A549 treated with GW870086 at 1 μM for 4 hours (cell line): ENCODE measurements around the gene TRAPPC2B. TPM values are rescaled to one million over a fixed set of nuclear protein-coding genes. Genes with fewer than 3 reads are reported as not detected.

Source experiments
- total RNA-seq: library from RNA; stranded (reverse); fragments of 200-300 nt; extraction: Qiagen RNA extraction; gene quantifications from 5 replicates; pipeline ENCODE4 v1.2.3, GENCODE V29; 2022; ENCODE audit warnings: low read depth

TRAPPC2B gene
- 15.8 to 18.0 TPM (median 16.3 TPM) in 5 replicates for total RNA-seq

GRCh38 chr19:57362997-57363687 is at the start of gene TRAPPC2B, which contains the start of gene ZNF547:
Gene TRAPPC2B, plus strand, starts transcription at chr19:57363551. Its CDS starts 1,283 bp downstream, at chr19:57364834.
Gene ZNF547, plus strand, starts transcription at chr19:57363551. Its CDS starts 5,005 bp downstream, at chr19:57368556.

GRCh38 chr19:57320180-57321084 is 42.9 kb upstream of the TRAPPC2B start, which contains the start of gene ZNF543:
Gene ZNF543, plus strand, starts transcription at chr19:57320472. Its CDS starts 382 bp downstream, at chr19:57320854.

GRCh38 chr19:57350877-57351805 is 12.2 kb upstream of the TRAPPC2B start, which contains the start of gene ZNF304:
Gene ZNF304, plus strand, starts transcription at chr19:57351271. Its CDS starts 394 bp downstream, at chr19:57351665.

GRCh38 chr19:57389730-57390598 is 26.6 kb downstream of the TRAPPC2B start, which contains the start of gene ZNF548:
Gene ZNF548, plus strand, starts transcription at chr19:57389854. Its CDS starts 246 bp downstream, at chr19:57390100.

GRCh38 chr19:57410877-57411671 is 47.7 kb downstream of the TRAPPC2B start, which contains the start of gene ZNF17:
Gene ZNF17, plus strand, starts transcription at chr19:57411161. Its CDS starts 2,455 bp downstream, at chr19:57413616.

Other genes starting within 250 kb of the TRAPPC2B start
- gene USP29, start 243.6 kb upstream of the TRAPPC2B start, total RNA-seq, result not detected in 5 replicates
- not detected in 5 replicates for gene ZIM3, start 218.3 kb upstream of the TRAPPC2B start, total RNA-seq
- not detected in 5 replicates for gene DUXA, start 196.1 kb upstream of the TRAPPC2B start, total RNA-seq
- gene ZNF264, start 172.1 kb upstream of the TRAPPC2B start, total RNA-seq, result 6.8 to 9.0 TPM (median 7.4 TPM) in 5 replicates
- gene AURKC, start 132.5 kb upstream of the TRAPPC2B start, total RNA-seq, result 0.23 to 0.73 TPM (median 0.37 TPM) in 5 replicates
- 1.2 to 2.4 TPM (median 2.0 TPM) in 5 replicates for gene ZNF805, start 122.9 kb upstream of the TRAPPC2B start, total RNA-seq
- 0.89 to 1.2 TPM (median 0.96 TPM) in 5 replicates for gene ZNF460, start 83.1 kb upstream of the TRAPPC2B start, total RNA-seq
- 0.78 to 1.7 TPM (median 1.4 TPM) in 5 replicates for gene ZNF543, start 43.1 kb upstream of the TRAPPC2B start, total RNA-seq
- gene ZNF304, start 12.3 kb upstream of the TRAPPC2B start, total RNA-seq, result 2.0 to 2.5 TPM (median 2.3 TPM) in 5 replicates
- gene ZNF547, start within 50 bp of the TRAPPC2B start, total RNA-seq, result 1.4 to 2.2 TPM (median 1.7 TPM) in 5 replicates
- gene ZNF548, start 26.3 kb downstream of the TRAPPC2B start, total RNA-seq, result 2.2 to 4.6 TPM (median 3.9 TPM) in 5 replicates
- 4.0 to 7.4 TPM (median 4.9 TPM) in 5 replicates for gene ZNF17, start 47.6 kb downstream of the TRAPPC2B start, total RNA-seq
- 14.1 to 17.2 TPM (median 14.4 TPM) in 5 replicates for gene ZNF749, start 71.8 kb downstream of the TRAPPC2B start, total RNA-seq
- gene VN1R1, start 93.6 kb downstream of the TRAPPC2B start, total RNA-seq, result 0.08 to 0.10 TPM in 2 of 5 replicates, not detected in the others
- gene ZNF772, start 114.0 kb downstream of the TRAPPC2B start, total RNA-seq, result 0.58 to 1.8 TPM (median 1.5 TPM) in 5 replicates
- 5.6 to 9.9 TPM (median 6.5 TPM) in 5 replicates for gene ZNF419, start 124.2 kb downstream of the TRAPPC2B start, total RNA-seq
- 3.6 to 5.6 TPM (median 5.5 TPM) in 5 replicates for gene ZNF773, start 136.4 kb downstream of the TRAPPC2B start, total RNA-seq
- 1.5 to 2.1 TPM (median 1.8 TPM) in 5 replicates for gene ZNF549, start 163.8 kb downstream of the TRAPPC2B start, total RNA-seq
- gene ZNF550, start 196.3 kb downstream of the TRAPPC2B start, total RNA-seq, result 3.0 to 4.3 TPM (median 3.8 TPM) in 5 replicates
- 3.4 to 5.5 TPM (median 4.7 TPM) in 5 replicates for gene ZNF416, start 215.4 kb downstream of the TRAPPC2B start, total RNA-seq
- gene ZIK1, start 220.6 kb downstream of the TRAPPC2B start, total RNA-seq, result not detected in 5 replicates
- 4.2 to 5.6 TPM (median 4.8 TPM) in 5 replicates for gene ZNF530, start 236.3 kb downstream of the TRAPPC2B start, total RNA-seq